Activated CD4-positive, CD25-positive, alpha-beta regulatory T cell treated with anti-CD3 and anti-CD28 coated beads, Interleukin-2, amount 50 U/mL, for 24 hours (primary cell): ENCODE results near the gene ABCA12.

Experiments used
- ATAC-seq, 2 donors: fragments of 150-1000 bp; cut with Tn5 transposase; one replicate each; pipeline ENCODE4 v1.10.0; 2021; ENCODE audit warnings: mild to moderate bottlenecking in 1 of 2, moderate library complexity in 1 of 2

ABCA12 gene

DNA sequence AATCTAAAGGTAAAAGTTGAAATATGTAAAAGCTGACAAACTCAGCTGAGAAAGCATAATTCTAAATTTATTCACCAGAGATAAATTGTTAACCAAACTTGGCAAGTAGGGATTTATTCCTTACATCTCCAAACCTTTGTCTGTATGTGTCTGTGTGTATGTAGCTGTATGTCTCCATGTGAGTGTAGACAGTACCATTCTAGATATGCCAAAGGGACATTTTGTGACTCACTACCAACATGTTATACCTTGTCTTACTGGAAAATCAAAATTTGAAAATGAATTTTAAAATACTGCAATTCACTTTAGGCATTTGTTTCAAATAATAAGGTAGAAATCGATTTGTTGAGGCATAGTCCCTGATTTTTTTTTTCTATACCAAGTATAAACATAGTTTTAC is 102.1 kb downstream of the ABCA12 start:
- ATAC-seq = no peak

DNA sequence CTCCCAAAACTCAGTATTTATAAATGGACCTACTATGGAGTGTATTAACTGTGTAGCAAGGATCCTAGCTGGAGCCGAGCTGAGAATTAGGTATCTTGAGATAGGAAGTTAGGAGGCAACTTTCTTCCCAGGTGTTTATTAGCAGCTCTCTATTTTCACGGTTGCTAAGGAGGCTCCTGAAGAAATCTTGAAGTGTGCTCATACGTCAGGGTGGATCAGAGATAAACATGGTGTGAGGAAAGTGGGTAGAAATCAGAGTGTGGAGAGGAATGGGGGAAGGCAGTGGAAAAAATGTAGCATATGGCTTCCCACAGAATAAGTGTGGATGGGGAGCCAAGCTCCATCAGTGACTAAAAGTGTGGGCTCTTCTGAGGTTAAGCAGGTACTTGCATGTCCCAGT is 104.3 kb downstream of the ABCA12 start:
- ATAC-seq = no peak

DNA sequence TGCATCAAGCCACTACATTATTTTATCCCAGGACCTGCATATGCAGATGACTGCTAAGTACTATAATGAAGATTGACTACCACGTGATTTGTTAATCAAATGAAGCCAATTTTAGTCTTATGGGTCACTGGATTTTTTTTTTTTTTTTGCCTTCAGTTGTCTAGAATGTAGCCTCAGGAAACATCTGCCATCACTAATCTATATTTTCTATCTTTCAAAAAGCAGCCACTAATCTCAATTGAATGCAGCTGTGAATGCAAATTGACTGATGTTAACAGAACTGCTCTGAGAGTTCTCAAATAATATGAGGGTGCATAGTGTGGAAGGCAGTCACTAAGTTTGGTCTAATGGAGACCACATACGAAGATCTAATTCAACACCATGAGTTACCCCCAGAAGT is 106.3 kb downstream of the ABCA12 start:
- ATAC-seq = no peak

DNA sequence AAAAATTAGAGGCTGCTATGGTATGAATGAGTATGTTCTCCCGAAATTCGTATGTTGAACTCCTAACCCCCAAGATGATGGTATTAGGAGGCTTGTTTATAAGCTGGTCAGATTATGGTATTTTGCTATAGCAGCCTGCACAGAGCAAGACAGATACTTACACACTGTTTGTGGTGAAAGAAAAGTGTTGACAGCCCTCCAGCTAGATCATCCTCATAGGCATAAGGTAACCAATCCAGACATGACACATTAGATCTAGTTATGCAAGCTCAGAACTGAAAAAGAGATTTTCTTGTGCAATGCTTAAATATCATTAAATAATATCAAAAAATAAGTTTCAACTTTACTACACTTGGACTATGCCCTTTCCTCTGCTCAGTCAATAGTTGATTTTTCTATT is 107.1 kb downstream of the ABCA12 start:
- ATAC-seq = no peak

DNA sequence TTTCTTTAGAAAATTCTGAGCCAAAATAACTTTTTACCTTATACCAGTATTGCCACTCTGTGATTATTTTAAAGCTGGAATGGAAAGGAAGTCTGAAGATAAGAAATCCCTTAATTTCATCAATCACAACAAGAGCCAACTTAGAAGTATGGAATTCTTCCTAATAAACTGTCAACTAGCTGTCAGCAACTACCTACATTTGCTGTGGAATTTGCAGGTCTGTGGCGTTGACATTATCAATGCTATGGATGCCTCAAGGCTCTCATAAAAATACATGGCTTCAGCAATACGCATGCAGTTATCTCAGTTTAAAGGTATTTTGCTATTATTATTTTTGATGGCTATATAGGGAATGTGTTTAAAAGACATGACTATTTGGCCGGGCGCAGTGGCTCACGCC is 108.5 kb downstream of the ABCA12 start:
- no peak for ATAC-seq

DNA sequence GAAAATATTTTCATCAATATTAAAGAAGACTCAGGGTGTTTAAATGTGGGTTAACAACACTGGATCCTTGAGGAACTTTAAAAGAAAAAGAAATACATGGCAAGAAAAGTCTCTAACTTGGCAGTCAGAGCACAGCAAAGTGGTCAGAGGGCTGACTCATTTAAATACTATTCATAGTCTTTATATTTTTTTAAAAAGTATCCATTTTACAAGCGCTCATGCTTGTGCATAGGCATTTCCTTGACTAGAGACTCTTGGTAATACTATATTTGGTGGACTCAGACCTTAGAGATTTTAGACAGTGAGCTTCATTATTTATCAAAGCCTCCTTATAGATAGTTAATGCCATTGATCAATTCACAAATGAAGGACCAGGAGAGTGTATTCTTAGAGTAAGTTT is 110.2 kb downstream of the ABCA12 start:
- ATAC-seq = no peak

- ATAC-seq = no peak
These were observed 110.6 kb downstream of the ABCA12 start for GRCh38 chr2:215027779-215028178.

DNA sequence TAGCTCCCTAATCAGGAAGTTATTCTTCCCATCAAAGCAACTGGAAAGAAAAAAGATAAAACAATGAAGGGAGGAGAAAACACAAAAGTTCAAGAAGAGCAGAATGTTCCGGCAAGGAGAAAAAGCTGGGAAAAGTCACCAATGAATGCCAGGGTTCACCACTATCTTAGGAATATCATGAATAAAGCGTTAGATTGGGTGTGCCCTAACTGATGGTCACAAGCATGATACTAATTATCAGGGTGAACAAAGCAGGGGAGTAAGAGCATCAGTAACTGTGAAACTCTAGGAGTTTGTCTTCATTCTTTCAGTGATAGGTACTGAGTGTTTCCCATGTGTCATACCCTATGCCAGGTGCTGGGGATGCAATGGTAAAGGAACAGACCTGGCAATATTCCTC is 115.5 kb downstream of the ABCA12 start:
- ATAC-seq = no peak

GRCh38 chr2:215022418-215022817 is 116.0 kb downstream of the ABCA12 start:
- ATAC-seq = no peak

DNA sequence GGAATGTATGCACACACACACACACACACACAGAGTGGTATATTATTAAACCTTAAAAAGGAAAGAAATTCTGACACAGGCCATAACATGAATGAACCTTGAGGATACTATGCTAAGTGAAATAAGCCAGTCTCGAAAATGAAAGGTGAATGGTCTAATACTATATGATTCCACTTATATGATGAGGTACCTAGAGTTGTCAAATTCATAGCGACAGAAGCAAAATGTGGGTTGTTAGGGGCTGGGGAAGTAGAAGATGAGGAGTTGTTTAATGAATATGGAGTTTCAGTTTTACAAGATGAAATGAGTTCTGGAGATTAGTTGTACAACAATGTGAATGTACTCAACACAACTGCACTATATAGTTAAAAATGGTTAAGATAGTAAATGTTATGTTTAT is 118.1 kb downstream of the ABCA12 start:
- ATAC-seq = no peak

- no peak for ATAC-seq
These were observed 118.8 kb downstream of the ABCA12 start for GRCh38 chr2:215019521-215020145.

GRCh38 chr2:215019085-215019484 is 119.3 kb downstream of the ABCA12 start:
- no peak for ATAC-seq

- no peak for ATAC-seq
These were observed 123.0 kb downstream of the ABCA12 start for GRCh38 chr2:215015421-215015820.

GRCh38 chr2:215010390-215010789 is 128.0 kb downstream of the ABCA12 start:
- no peak for ATAC-seq

DNA sequence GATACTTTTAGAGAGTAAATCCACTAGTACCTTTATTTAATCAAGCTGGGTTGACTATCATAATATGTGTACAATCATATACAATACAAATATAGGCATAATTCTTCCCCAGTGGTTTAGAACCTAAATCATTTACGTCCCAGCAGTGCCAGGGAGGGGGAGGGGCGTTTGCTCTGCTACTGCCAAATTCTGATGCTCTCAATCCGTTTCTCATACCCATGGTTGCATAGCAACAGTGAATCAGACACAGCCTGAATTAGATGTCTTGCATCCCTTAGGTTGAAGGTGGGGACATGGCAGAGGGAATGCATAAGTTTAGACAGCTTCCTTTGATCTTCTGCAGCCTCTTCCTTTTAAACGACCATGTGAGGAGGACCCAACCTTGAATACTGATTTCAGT is 135.4 kb downstream of the ABCA12 start:
- no peak for ATAC-seq

DNA sequence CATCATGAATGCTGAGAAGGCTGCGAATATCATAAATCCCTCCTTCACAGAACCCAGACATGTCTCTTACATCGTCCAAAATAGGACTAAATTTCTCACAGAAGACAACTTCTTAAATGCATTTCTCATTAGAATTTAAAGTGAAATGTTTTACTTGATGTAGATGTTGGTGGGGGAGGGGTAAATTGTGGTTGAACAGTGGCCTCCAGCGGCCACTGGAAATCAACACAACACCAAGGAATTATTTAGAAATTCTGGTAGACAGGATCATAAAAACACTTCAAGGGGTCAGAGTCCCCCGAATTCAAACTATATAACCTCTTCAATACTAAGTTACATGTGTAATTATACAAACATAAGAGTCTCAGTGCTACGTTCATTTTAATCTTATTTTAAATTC is 135.9 kb downstream of the ABCA12 start:
- no peak for ATAC-seq

DNA sequence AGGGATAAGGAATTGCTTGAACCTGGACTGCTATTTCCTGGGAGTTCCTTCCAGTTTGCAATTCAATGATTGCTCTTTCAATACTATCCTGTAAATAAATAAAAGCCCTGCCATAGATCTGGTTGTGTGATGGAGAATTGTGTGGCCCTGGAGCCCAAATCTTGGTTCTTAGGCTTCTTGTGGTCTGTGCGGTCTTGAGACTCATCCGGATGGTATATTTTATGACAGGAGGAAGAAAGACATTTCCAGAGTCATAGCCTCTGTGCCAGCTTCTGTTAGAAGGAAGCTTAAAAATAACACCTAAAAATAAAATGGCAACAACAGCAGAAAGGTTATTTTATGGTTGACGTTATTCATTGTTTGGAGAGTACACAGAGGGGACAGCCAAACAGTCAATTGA is 137.7 kb downstream of the ABCA12 start:
- ATAC-seq = no peak

DNA sequence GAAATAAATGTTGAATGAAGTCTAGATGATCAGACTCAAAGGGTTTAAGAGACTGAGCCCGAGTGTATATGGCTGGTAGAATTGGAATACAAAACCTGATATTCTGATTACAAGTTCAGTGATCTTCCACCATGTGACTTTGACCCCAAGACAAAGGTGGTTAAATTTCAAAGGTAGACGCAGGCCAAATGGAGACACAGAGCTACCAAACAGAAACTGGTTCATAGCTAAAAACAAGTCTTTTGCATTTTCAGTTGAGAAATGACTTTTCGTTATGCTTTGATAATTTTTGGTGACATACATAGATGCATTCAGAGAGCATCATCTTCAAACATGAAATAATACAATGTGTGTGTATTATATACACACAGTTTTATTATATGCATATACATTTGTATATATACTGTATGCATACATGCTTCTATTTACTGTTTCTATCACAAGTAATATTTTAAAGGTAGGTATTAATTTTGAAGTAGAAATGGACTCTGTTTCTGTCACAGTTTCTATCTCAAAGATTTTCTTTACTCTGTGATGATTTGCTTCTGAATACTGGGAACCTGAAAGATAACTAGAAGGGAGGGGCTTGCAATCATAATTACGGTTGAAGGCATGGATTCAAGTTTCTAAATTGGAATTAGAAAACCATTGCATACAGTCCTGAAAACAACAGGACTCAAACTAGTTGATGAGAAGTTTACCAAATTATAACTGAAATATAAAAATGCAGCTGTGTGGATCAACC is 142.3 kb downstream of the ABCA12 start:
- ATAC-seq = no peak

DNA sequence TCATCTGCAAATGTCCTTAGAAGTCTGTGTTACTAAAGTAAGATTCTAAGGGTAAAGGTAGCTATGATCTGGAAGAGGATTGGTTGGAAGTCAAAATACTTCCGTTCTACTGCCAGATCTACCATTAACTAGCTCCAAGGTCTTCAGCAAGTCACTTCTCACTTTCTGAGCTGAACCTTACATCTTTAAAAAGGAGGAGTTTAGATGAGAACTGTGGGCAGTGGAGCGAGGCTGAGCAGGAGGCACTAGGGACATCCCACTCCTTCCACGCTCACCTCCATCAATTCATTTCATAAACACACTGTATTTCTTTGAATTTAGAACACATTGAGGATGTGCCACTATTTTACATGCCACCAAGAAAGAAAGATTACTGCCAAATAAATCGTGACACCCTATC is 143.0 kb downstream of the ABCA12 start:
- no peak for ATAC-seq

DNA sequence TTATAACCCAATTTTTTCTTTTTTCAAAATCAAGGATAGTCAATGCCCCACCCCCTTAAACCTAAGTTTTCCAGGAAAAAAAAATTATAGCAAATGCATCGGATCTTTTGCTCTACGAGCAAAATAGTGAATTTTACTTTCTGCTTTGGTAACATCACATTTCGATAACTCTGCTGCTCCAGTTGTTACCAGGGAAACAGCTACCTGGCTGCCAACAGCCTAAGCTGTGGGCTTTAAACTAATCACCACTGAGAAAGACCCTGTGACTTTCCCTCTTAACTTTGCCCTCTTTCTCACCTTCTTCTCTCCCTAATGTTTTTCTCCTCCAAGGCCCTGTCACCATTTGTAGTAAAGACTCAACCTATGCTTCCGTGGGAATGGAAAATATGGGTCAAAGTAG is 145.5 kb downstream of the ABCA12 start:
- ATAC-seq = no peak

DNA sequence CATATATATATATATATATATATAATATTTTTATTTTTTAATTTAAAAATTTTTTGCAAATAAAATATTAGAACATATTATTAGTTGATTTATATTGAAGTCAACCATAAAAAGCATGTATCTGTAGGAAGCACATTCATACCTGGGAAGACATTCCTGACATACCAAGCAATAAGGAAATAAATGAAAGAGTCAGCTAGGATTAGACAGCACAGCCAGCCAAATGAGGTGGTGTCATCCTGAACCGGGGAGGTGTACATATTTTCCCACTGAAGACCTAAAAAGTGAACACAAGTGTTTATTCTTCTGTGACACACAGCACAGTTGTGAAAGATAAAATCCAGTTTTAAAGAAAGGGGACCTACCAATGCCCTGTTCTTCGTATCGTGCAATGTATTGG is 149.2 kb downstream of the ABCA12 start:
- no peak for ATAC-seq

- ATAC-seq = no peak
These were observed 151.2 kb downstream of the ABCA12 start for GRCh38 chr2:214987261-214987660.

GRCh38 chr2:214985619-214986018 is 152.8 kb downstream of the ABCA12 start:
- ATAC-seq = no peak

- no peak for ATAC-seq
These were observed 172.0 kb downstream of the ABCA12 start for GRCh38 chr2:214966420-214966819.

DNA sequence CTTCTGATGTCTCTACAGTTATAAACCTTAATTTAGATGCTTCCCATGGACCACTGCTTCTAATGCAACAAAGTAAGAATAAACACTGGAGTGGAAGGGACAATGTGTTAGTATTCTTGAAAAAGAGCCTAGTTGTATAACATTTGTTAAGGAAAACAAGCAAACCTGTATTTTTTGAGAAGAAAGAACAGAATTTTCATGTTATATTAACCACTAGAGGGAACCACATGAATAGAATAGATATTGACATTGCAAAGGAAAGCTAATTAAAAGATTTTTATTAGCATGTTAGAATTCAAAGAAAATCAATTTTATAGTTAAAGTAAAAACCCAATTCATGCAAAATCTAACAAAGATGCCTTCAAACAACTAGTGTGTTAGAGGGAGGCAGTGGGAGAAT is 177.7 kb downstream of the ABCA12 start:
- no peak for ATAC-seq
